ENCODE measurements around the gene PKNOX2.

The PKNOX2 gene

DNA sequence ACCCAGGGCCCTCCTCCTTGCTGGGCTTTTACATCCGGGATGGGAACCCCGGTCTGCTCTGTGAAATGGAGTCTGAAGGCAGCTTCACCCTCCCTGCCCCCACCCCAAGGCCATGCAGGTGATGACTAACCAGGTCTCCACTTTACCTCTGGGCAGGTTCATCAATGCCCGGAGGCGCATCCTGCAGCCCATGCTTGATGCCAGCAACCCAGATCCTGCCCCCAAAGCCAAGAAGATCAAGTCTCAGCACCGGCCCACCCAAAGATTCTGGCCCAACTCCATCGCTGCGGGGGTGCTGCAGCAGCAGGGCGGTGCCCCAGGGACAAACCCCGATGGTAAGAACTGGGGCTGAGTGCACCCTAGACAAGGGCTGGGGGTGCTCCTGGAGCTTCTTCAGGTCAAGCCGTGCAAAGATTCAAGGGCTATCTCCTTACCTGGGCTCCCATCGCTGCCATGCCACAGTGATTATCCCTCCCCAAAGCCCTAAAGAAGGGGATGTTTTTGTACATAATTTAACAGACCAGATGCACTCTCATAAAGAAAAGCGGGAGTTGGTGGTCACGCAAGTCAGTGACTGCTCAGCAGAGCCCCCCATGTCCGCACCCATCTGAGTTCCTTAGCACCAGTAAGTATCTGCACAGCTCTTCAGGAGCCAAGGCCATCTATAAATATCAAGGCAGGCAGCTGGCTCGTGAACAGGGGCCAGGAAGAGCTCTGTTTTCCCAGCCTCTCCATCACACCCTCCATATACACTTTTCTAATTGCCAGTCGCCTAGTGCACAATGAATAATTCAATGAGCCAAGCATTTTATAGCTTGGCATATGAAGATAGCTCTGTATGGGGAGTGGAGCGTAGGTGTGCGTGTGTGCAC lies 265.5 kb downstream of the PKNOX2 start:
- DNase-seq = no peak
- H3K4me3 Mint-ChIP-seq = no peak overlapping the region
- no peak for ATAC-seq
- H3K4me1 Mint-ChIP-seq = peaks cover 14% of the 10 kb centered on the region
- no peaks in the 10 kb centered on the region for H3K9me3 Mint-ChIP-seq
- no peak overlapping the region for H3K27ac Mint-ChIP-seq
- peaks cover 48% of the 10 kb centered on the region for H3K27me3 Mint-ChIP-seq

DNA sequence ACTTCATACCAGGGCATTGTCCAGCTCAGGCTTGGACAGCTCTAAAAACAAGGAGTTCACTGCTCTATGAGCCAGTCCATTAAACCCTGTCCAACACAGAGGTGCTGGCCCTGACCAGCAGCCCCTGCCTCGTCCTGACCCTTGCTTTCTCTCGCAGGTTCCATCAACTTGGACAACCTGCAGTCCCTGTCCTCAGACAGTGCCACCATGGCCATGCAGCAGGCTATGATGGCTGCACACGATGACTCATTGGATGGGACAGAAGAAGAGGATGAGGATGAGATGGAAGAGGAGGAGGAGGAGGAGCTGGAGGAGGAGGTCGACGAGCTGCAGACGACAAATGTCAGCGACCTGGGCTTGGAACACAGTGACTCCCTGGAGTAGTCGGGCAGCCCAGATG lies 266.5 kb downstream of the PKNOX2 start:
- Mint-ChIP-seq H3K9me3 (no peaks in the 10 kb centered on the region), H3K27ac (no peak overlapping the region), H3K4me1 (peaks cover 14% of the 10 kb centered on the region), H3K4me3 (no peak overlapping the region), H3K27me3 (peaks cover 55% of the 10 kb centered on the region)
- DNase-seq = no peak
- ATAC-seq = no peak

DNA sequence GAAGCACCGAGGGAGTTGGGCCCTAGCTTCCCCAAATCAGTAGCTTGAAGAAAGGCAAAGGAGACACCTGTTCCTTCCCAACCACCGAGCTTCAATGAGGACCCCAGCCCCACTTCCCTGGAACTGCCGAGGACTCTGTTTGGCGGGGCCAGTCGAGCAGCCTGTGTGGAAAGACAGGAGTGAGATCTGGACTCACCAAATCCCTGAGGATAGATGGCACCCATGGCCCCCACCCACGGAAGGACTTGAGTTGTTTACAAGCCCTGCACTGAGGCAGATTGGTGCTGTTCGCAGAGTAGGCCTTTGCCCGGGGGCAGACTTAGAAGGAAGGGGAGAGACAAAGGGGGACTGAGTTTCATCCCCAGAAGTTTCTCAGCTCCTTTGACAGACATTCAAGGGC lies 266.9 kb downstream of the PKNOX2 start:
- ATAC-seq = no peak
- H3K4me1 Mint-ChIP-seq = peaks cover 14% of the 10 kb centered on the region
- H3K9me3 Mint-ChIP-seq = no peaks in the 10 kb centered on the region
- no peak overlapping the region for H3K27ac Mint-ChIP-seq
- no peak for DNase-seq
- no peak overlapping the region for H3K4me3 Mint-ChIP-seq
- H3K27me3 Mint-ChIP-seq = peaks cover 52% of the 10 kb centered on the region

DNA sequence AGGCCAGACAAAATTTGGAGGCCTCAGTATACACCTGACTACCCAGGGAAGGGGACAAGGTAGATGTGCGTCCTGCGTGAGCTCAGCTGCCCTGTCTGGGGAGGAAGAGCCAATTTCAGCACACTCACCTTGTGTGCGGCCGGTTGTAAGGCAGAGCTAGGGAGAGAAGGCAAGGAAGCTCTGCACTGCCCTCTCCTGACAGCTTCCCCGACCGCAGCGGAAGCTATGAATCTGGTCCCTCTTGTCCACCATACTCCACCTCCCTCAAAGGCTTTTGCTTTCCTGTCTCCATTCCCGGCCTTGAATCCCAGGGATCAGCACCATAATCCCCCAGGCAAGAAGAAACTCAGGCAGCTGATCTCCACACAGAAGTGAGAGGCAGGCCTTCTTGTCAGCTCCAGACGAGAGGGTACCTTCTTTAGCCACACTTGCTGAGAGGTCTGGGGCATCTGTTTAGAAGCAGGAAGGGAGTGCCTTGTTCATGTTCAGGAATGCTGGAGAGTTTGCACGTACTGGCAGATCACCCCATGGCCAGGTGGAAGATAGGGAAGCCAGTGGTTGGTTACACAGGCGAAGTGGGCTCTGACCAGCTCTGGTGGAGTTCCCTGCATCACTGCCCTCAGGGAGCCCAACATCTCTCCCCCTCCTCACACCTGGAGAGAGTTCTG lies 269.0 kb downstream of the PKNOX2 start:
- Mint-ChIP-seq H3K27ac (peak overlapping the region in 1 of 2 donors; percentile 44), H3K4me1 (peaks cover 14% of the 10 kb centered on the region), H3K27me3 (peaks cover 53% of the 10 kb centered on the region), H3K9me3 (no peaks in the 10 kb centered on the region), H3K4me3 (no peak overlapping the region)
- DNase-seq (no peak), ATAC-seq (peak; percentile 55)

DNA sequence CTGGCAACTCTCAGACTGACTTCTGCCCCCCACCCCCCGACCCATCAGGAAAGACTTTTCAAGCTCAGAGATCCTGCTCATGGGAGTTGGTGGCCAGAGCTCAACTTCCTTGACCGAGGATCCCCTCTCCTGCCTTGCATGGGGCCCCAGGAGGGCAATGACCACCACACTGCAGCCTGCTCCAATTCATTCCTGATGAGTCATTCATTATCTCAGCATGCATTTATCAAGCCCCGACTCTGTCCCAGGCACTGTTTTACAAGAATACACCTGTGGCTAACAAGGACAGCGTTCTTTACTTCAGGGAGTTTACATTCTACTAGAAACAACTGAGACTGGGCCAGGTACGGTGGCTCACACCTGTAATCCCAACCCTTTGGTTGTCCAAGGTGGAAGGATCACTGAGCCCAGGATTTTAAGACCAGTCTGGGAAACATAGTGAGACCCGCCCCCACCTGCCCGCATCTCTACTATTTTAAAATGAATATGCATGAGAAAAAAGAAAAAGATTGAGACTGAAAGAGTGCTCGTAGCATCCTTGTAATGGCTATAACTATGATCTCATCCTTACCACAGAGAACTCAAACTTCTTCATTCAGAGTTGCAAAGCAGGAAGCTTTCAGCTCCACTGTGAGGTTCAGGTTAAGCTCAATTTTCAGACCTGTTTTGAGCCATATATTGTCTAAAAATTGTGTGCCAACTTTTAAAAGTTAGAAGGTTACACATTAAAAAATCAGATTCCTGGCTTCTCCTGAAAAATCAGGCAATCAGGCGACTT lies 271.1 kb downstream of the PKNOX2 start:
- Mint-ChIP-seq H3K9me3 (no peaks in the 10 kb centered on the region), H3K27ac (no peak overlapping the region), H3K27me3 (peaks cover 62% of the 10 kb centered on the region), H3K4me3 (no peak overlapping the region), H3K4me1 (peaks cover 8% of the 10 kb centered on the region)
- DNase-seq (no peak), ATAC-seq (no peak)

DNA sequence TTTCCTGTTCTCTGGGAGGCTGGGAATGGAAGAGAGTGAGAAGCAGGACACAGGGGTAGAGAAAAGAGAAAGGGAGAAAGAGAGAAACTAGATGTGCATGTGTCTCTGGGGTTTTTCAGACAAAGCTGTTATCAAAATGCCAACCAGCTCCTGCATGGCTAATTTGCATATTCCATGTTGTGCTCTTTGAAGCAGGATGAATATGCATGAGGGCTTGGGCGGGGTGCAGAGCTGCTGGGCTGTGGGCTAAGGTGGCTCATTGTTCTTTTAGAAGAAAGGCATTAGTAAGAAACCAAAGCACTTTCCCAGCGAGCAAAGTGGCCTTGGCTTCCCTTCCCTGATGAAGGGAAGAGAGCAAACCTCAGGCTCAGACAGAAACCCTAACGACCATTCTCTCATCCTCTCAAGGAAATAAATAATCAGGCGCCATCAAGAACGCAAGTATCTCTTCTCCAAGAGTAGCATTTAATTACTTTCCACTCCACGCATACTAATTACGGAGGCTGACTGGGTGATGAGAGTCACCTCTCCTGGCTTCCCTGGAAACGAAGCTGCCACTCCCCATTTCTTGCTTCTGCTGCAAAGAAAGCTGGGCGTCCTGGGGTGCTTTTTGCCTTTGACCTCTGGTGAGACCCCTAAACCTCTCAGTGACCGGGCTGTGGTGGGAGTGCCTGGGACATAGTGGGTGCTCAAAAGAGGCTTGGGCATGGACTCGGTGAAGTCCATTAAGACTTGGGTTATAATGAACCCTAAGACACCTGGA lies 277.3 kb downstream of the PKNOX2 start:
- peaks cover 56% of the 10 kb centered on the region for H3K27me3 Mint-ChIP-seq

DNA sequence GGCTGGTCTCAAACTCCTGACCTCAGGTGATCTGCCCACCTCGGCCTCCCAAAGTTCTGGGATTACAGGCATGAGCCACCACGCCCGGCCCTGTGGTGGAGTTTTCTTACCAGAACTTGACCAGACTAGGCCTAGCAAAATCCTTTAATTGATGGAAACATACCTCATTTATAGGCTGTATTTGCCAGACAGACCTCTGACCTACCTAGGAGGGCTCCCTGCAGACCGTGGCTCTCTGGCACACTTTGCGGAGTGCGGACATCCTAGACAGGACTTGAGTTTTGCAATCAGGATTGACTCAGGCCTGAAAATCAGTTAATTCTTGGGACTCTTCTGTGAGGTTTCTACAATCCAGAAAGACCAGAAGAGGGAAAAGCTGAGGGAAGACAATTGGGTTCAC lies 278.4 kb downstream of the PKNOX2 start:
- peaks cover 50% of the 10 kb centered on the region for H3K27me3 Mint-ChIP-seq
- no peaks in the 10 kb centered on the region for H3K9me3 Mint-ChIP-seq
- no peak overlapping the region for H3K4me3 Mint-ChIP-seq
- no peak overlapping the region for H3K27ac Mint-ChIP-seq
- ATAC-seq (no peak), DNase-seq (no peak)
- H3K4me1 Mint-ChIP-seq = no peaks in the 10 kb centered on the region

More for the DNA sequence above, 277.3 kb downstream of the PKNOX2 start:
- H3K4me3 Mint-ChIP-seq = no peak overlapping the region
- no peak for ATAC-seq
- no peak for DNase-seq
- no peak overlapping the region for H3K27ac Mint-ChIP-seq
- H3K4me1 Mint-ChIP-seq = no peaks in the 10 kb centered on the region
- H3K9me3 Mint-ChIP-seq = no peaks in the 10 kb centered on the region

DNA sequence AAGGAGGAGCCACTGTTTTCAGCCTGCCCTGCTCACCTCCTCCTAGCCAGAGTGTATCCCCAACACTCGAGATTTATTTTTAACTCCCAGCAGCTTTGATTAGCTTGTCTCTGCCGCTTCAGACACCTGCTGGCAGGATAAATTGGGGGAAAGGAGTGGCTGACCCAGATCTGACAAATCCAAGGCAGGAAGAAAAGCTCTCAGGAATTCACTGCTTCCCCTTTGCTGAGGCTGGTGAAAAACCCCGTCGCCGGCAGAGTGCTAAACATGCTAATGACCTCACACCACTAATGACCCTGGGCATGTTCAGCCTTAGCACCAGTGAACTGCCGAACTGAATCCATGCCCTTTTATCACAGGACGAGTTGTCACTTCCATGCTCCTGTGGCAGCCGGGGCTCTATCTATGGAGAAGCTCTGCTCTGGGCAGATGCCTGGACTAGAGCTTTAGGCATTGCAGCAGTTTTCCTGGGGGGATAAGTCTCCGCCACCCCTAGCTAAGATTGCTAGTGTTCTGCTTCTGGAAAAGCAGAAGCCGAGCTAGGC lies 279.3 kb downstream of the PKNOX2 start:
- Mint-ChIP-seq H3K27ac (no peak overlapping the region), H3K4me1 (no peaks in the 10 kb centered on the region), H3K9me3 (no peaks in the 10 kb centered on the region), H3K4me3 (no peak overlapping the region), H3K27me3 (peaks cover 41% of the 10 kb centered on the region)
- ATAC-seq (no peak), DNase-seq (no peak)

DNA sequence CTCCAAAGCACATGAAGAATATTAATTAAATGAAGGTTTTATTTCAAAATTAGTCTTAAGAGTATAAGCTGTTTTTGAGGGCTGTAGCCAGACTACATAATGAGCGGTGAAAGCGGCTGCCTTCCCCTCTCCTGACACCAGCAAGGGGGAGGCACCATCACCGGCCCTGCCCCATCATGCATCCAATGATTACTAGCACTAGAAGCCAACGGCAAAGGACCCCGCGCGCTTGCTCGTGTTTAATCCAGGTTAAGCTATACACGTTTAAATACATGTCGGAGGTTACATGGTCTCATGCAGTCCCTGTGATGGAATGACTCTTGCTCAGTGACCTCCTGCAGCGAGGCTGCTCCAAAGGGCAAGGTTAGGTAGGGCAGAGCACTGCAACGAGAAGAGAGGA lies 281.2 kb downstream of the PKNOX2 start:
- ATAC-seq (no peak), DNase-seq (no peak)
- Mint-ChIP-seq H3K27ac (no peak overlapping the region), H3K27me3 (peaks cover 26% of the 10 kb centered on the region), H3K9me3 (no peaks in the 10 kb centered on the region), H3K4me1 (no peaks in the 10 kb centered on the region), H3K4me3 (no peak overlapping the region)

DNA sequence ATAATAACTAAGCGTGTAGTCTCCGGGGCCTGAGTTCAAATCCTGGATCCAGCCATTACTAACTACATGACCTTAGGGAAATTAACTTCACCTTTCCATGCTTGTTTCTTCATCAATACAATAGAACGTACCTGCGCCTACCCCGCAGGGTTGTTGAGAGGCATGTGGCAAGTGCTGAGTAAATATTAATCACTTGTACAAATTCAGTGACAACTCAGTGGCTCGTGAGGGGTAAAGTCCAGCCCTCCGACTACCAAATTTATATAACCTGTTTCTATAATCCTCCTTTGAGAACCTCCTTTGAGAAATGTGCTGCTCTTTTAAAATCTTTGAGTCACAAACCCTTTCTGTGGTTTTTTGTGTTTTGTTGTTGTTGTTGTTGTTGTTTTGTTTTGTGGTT lies 281.7 kb downstream of the PKNOX2 start:
- ATAC-seq = no peak
- Mint-ChIP-seq H3K4me3 (no peak overlapping the region), H3K4me1 (peaks cover 3% of the 10 kb centered on the region), H3K9me3 (no peaks in the 10 kb centered on the region), H3K27ac (no peak overlapping the region), H3K27me3 (peaks cover 20% of the 10 kb centered on the region)
- DNase-seq = no peak

DNA sequence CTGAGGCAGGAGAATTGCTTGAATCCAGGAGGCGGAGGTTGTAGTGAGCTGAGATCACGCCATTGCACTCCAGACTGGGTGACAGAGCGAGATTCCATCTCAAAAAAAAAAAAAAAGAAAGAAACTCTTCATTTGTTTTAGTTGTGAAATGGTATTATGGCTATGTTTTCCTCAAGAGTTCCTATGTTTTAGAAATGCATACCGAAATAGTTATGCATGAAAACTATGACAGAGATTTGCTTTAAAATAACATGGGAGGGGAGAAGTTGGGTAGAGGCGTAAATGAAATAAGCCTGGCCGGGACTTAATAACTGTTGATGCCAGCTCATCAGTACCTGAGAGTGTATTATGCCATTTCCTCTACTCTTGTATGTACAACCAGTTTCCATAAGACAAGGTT lies 283.2 kb downstream of the PKNOX2 start:
- Mint-ChIP-seq H3K27ac (no peak overlapping the region), H3K27me3 (peaks cover 9% of the 10 kb centered on the region), H3K9me3 (no peaks in the 10 kb centered on the region), H3K4me3 (no peak overlapping the region), H3K4me1 (peaks cover 13% of the 10 kb centered on the region)
- DNase-seq = no peak
- no peak for ATAC-seq

DNA sequence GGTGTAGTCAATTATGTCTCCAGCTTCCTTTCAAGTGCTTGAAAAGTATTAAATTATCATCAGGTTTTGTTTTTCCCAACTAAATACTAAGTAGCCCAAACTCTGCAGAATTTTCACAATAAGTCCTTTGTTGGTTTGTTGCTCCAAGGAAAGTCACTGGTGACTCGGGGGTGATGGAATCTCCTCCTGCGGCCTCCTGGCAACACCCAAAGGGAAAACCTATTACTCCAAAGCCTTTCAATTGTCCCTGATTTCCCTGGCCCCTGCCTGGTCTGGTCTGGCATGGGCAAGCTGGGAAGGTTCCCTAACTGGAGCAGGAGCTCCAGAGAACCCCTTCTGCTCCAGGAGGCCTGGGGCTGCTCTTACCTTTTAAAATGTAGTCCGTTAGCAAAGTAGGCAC lies 283.6 kb downstream of the PKNOX2 start:
- H3K4me1 Mint-ChIP-seq = peaks cover 13% of the 10 kb centered on the region
- no peaks in the 10 kb centered on the region for H3K9me3 Mint-ChIP-seq
- DNase-seq = no peak
- H3K27ac Mint-ChIP-seq = no peak overlapping the region
- peaks cover 9% of the 10 kb centered on the region for H3K27me3 Mint-ChIP-seq
- no peak for ATAC-seq
- no peak overlapping the region for H3K4me3 Mint-ChIP-seq

DNA sequence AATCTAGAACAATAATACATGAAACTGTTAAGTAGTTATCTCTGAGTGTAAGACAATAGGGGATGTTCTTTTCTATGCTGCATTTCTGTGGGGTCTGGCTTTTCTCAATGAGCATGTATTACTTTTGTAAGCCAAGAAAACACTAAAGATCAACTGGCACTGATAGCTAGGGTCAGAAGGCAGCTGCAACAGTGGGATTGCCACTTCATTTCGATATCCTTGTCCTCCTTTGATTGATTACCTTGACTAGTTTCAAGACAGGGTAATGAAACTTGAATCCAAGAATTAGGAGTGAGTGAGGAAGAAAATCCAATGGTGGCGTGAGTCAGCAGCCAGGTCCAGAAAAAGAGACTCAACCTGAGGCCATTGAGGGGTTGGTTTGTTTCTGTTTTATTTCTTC lies 285.0 kb downstream of the PKNOX2 start:
- Mint-ChIP-seq H3K4me3 (no peak overlapping the region), H3K27me3 (no peaks in the 10 kb centered on the region), H3K9me3 (no peaks in the 10 kb centered on the region), H3K4me1 (peaks cover 13% of the 10 kb centered on the region), H3K27ac (no peak overlapping the region)
- no peak for DNase-seq
- ATAC-seq = no peak

DNA sequence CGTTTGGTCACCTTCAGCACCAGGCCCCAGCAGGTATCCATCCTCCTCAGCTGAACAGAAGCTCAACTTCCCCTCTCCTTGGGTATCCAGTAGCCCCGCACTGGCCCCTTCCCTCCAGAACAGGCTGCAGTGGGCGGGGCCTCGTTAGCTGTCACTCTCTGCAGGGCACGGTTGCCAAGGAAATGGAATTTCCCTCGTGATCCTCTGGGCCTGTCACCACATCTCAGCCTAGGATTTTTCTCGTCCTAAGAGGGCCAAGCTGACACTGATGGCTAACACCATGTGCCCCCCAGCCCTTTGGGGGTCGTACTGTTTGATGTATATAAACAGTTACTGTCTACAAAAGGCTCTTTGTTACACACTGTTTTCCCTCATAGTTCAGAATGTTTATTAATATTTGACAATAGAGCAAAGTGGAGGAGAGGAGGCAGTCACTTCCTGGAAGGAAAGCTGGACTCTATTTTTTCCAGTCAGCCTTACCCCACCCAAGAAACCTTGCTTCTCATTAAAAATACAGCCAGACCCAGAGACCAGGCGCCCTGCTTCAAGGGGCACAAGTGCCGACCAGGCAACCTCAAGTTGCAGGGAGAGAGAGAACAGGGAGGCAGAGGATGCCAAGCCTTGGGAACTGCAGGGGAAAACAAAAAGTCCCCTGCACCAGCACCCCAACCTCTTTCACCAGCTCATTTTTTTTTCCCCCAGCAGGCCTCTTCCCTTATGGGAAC lies 287.0 kb downstream of the PKNOX2 start:
- Mint-ChIP-seq H3K27ac (no peak overlapping the region), H3K27me3 (no peaks in the 10 kb centered on the region), H3K4me3 (peak overlapping the region in 1 of 2 donors; percentile 33), H3K9me3 (no peaks in the 10 kb centered on the region), H3K4me1 (peaks cover 13% of the 10 kb centered on the region)
- no peak for DNase-seq
- peak; percentile 55 for ATAC-seq

DNA sequence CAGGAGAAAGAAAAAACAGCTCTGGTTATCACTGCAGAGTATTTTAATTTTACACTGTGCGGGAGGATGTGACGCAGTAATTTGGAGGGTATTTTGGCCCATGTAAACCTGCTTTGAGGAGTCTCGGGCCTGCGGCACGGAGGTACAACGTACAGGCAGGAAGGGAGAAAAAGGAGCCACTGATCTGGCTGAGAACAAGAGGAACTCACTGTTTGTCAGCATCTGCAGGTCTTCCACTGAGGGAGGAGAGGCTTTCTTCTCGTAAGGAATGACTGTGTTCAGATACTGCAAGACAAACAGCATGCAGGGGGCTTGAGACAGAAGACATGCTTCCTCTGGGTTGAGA lies 287.5 kb downstream of the PKNOX2 start:
- DNase-seq = no peak
- Mint-ChIP-seq H3K4me1 (peaks cover 13% of the 10 kb centered on the region), H3K27ac (no peak overlapping the region), H3K9me3 (no peaks in the 10 kb centered on the region), H3K4me3 (no peak overlapping the region), H3K27me3 (no peaks in the 10 kb centered on the region)
- ATAC-seq = no peak
